HepG2 (cell line): ENCODE measurements around the gene TBC1D7. TPM values are rescaled to one million over a fixed set of nuclear protein-coding genes. Genes with fewer than 3 reads are reported as not detected.
A peak's percentile ranks its signal among the peaks of the same experiment; 100 is the strongest.

Experiments
- ARHGAP35 ChIP-seq: sonication (generic); formaldehyde crosslinking; IDR thresholded peaks from 2 replicates; pipeline ENCODE4 v1.9.0; 2022; ENCODE audit warnings: mild to moderate bottlenecking, inconsistent platforms, moderate library complexity, missing genetic modification reagents, borderline replicate concordance
- CCDC6 ChIP-seq: sonication (generic); formaldehyde crosslinking; IDR thresholded peaks from 2 replicates; pipeline ENCODE4 v1.8.1; 2022; ENCODE audit warnings: mild to moderate bottlenecking, missing genetic modification reagents, moderate library complexity
- GPN1 ChIP-seq: sonication (generic); formaldehyde crosslinking; IDR thresholded peaks from 2 replicates; pipeline ENCODE4 v1.5.1; 2020; ENCODE audit warnings: missing genetic modification reagents, borderline replicate concordance
- HNRNPL ChIP-seq: fragments of 200-400 bp; formaldehyde crosslinking; IDR thresholded peaks from 2 replicates; pipeline ENCODE4 v1.6.1; 2017; ENCODE audit warnings: mild to moderate bottlenecking, low read depth, low read length
- IRX3 ChIP-seq: sonication (generic); formaldehyde crosslinking; IDR thresholded peaks from 2 replicates; pipeline ENCODE4 v1.8.1; 2023; ENCODE audit warnings: mild to moderate bottlenecking, low read depth, missing genetic modification reagents, borderline replicate concordance
- KDM5B ChIP-seq: sonication (generic); formaldehyde crosslinking; IDR thresholded peaks from 2 replicates; pipeline ENCODE4 v1.4.0; 2020; ENCODE audit warnings: missing genetic modification reagents, mild to moderate bottlenecking, borderline replicate concordance
- NR0B2 ChIP-seq: sonication (generic); formaldehyde crosslinking; IDR thresholded peaks from 2 replicates; pipeline ENCODE4 v1.4.0; 2020; ENCODE audit warnings: mild to moderate bottlenecking, missing genetic modification reagents
- NR2C2 ChIP-seq: sonication (generic); formaldehyde crosslinking; IDR thresholded peaks from 2 replicates; pipeline ENCODE4 v1.4.0; 2020; ENCODE audit warnings: missing genetic modification reagents, mild to moderate bottlenecking, moderate library complexity, borderline replicate concordance
- PHF5A ChIP-seq: IDR thresholded peaks from one replicate; pipeline ENCODE4 v1.6.1; 2018; ENCODE audit warnings: low read depth, missing genetic modification reagents; ENCODE audit not compliant: unreplicated experiment
- PTBP1 ChIP-seq: fragments of 200-400 bp; formaldehyde crosslinking; IDR thresholded peaks from 2 replicates; pipeline ENCODE4 v1.6.1; 2018; ENCODE audit warnings: low read length, low read depth; ENCODE audit not compliant: poor library complexity, severe bottlenecking
- SNAPC2 ChIP-seq: sonication (generic); formaldehyde crosslinking; IDR thresholded peaks from 2 replicates; pipeline ENCODE4 v1.8.1; 2022; ENCODE audit warnings: mild to moderate bottlenecking, missing genetic modification reagents
- SRSF9 ChIP-seq: fragments of 200-400 bp; formaldehyde crosslinking; IDR thresholded peaks from 2 replicates; pipeline ENCODE4 v1.6.1; 2018; ENCODE audit warnings: borderline replicate concordance, mild to moderate bottlenecking, low read depth, low read length; ENCODE audit not compliant: insufficient read depth, poor library complexity, severe bottlenecking
- ZFP36L2 ChIP-seq: sonication (generic); formaldehyde crosslinking; IDR thresholded peaks from 2 replicates; pipeline ENCODE4 v1.4.0; 2020; ENCODE audit warnings: missing genetic modification reagents
- ZFYVE20 ChIP-seq: sonication (generic); formaldehyde crosslinking; IDR thresholded peaks from 2 replicates; pipeline ENCODE4 v1.8.0; 2023; ENCODE audit warnings: low read depth, mild to moderate bottlenecking, moderate library complexity, missing genetic modification reagents, borderline replicate concordance
- ZNF343 ChIP-seq: sonication (generic); formaldehyde crosslinking; IDR thresholded peaks from 2 replicates; pipeline ENCODE4 v1.4.0; 2020; ENCODE audit warnings: mild to moderate bottlenecking, missing genetic modification reagents
- ZNF547 ChIP-seq: sonication (generic); formaldehyde crosslinking; IDR thresholded peaks from 2 replicates; pipeline ENCODE4 v1.5.1; 2020; ENCODE audit warnings: mild to moderate bottlenecking, missing genetic modification reagents
- ZNF556 ChIP-seq: sonication (generic); formaldehyde crosslinking; IDR thresholded peaks from 2 replicates; pipeline ENCODE4 v1.4.0; 2020; ENCODE audit warnings: mild to moderate bottlenecking, missing genetic modification reagents, borderline replicate concordance
- polyA plus RNA-seq, 8 experiments: library from polyadenylated mRNA; depleted of rRNA in 3 of 8; stranded (reverse) in 7 of 8; unstranded in 1 of 8; fragments of >200 nt; fragmentation: Illumina TruSeq in 4 of 8; extraction: Trizol in 4 of 8; gene quantifications; 2 replicates each; pipeline versions ENCODE4 v1.2.1 to v1.2.3, GENCODE V29; 2011 to 2016; ENCODE audit warnings: low read depth in 4 of 8, missing spikeins in 1 of 8, mixed read lengths in 1 of 8; ENCODE audit not compliant: insufficient read depth in 1 of 8
- total RNA-seq, 5 experiments: library from RNA; depleted of rRNA; stranded (reverse); fragments of >200 nt; fragmentation: Illumina TruSeq; extraction: Trizol; gene quantifications; 2 replicates each; pipeline ENCODE4 v1.2.3, GENCODE V29; 2016; ENCODE audit warnings: low read depth in 1 of 5
- TF ChIP-seq, protein P1 (sequence below): sonication (generic); formaldehyde crosslinking; IDR thresholded peaks from 2 replicates; pipeline ENCODE4 v1.4.0; 2020; ENCODE audit warnings: low read depth, missing genetic modification reagents
- TF ChIP-seq, protein P2 (sequence below): sonication (generic); formaldehyde crosslinking; IDR thresholded peaks from 2 replicates; pipeline ENCODE4 v1.8.1; 2022; ENCODE audit warnings: low read depth, mild to moderate bottlenecking, missing genetic modification reagents
- TF ChIP-seq, protein P3 (sequence below): sonication (generic); formaldehyde crosslinking; IDR thresholded peaks from 2 replicates; pipeline ENCODE4 v1.4.0; 2020; ENCODE audit warnings: mild to moderate bottlenecking, low read depth, missing genetic modification reagents

Gene TBC1D7
- total and polyA plus RNA-seq, 2 of the 13 experiments (the other 11 are each of a cell fraction or from before 2014, with no cell fraction given) = 23.3 to 30.8 TPM

- TF ChIP-seq SNAPC2 (CRISPR knock-in tag) (peak; percentile 66; the same call in 1 of the 2 replicates), GPN1 (no peak), CCDC6 (CRISPR knock-in tag) (peak; percentile 62), ZNF343 (peak; percentile 54; the same call in 1 of the 2 replicates), NR0B2 (CRISPR knock-in tag) (peak; percentile 84; the same call in 1 of the 2 replicates), ARHGAP35 (CRISPR knock-in tag) (peak; percentile 72), ZNF547 (CRISPR knock-in tag) (no peak), KDM5B (CRISPR knock-in tag) (peak; percentile 84), PTBP1 (no peak), ZFYVE20 (CRISPR knock-in tag) (peak; percentile 58; the same call in 1 of the 2 replicates), HNRNPL (peak; percentile 25; the same call in 1 of the 2 replicates), IRX3 (CRISPR knock-in tag) (peak; percentile 79; the same call in 1 of the 2 replicates), NR2C2 (CRISPR knock-in tag) (peak; percentile 80), ZFP36L2 (CRISPR knock-in tag) (no peak), PHF5A (CRISPR knock-in tag) (peak; percentile 37), ZNF556 (CRISPR knock-in tag) (no peak; the same call in 1 of the 2 replicates), SRSF9 (no peak)
- TF ChIP-seq, protein P1, sequence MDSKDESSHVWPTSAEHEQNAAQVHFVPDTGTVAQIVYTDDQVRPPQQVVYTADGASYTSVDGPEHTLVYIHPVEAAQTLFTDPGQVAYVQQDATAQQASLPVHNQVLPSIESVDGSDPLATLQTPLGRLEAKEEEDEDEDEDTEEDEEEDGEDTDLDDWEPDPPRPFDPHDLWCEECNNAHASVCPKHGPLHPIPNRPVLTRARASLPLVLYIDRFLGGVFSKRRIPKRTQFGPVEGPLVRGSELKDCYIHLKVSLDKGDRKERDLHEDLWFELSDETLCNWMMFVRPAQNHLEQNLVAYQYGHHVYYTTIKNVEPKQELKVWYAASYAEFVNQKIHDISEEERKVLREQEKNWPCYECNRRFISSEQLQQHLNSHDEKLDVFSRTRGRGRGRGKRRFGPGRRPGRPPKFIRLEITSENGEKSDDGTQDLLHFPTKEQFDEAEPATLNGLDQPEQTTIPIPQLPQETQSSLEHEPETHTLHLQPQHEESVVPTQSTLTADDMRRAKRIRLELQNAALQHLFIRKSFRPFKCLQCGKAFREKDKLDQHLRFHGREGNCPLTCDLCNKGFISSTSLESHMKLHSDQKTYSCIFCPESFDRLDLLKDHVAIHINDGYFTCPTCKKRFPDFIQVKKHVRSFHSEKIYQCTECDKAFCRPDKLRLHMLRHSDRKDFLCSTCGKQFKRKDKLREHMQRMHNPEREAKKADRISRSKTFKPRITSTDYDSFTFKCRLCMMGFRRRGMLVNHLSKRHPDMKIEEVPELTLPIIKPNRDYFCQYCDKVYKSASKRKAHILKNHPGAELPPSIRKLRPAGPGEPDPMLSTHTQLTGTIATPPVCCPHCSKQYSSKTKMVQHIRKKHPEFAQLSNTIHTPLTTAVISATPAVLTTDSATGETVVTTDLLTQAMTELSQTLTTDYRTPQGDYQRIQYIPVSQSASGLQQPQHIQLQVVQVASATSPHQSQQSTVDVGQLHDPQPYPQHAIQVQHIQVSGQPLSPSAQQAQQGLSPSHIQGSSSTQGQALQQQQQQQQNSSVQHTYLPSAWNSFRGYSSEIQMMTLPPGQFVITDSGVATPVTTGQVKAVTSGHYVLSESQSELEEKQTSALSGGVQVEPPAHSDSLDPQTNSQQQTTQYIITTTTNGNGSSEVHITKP (CRISPR knock-in tag) = 0 out of 2 replicates have a peak, but pooled peaks have one; percentile 12
- TF ChIP-seq, protein P2, sequence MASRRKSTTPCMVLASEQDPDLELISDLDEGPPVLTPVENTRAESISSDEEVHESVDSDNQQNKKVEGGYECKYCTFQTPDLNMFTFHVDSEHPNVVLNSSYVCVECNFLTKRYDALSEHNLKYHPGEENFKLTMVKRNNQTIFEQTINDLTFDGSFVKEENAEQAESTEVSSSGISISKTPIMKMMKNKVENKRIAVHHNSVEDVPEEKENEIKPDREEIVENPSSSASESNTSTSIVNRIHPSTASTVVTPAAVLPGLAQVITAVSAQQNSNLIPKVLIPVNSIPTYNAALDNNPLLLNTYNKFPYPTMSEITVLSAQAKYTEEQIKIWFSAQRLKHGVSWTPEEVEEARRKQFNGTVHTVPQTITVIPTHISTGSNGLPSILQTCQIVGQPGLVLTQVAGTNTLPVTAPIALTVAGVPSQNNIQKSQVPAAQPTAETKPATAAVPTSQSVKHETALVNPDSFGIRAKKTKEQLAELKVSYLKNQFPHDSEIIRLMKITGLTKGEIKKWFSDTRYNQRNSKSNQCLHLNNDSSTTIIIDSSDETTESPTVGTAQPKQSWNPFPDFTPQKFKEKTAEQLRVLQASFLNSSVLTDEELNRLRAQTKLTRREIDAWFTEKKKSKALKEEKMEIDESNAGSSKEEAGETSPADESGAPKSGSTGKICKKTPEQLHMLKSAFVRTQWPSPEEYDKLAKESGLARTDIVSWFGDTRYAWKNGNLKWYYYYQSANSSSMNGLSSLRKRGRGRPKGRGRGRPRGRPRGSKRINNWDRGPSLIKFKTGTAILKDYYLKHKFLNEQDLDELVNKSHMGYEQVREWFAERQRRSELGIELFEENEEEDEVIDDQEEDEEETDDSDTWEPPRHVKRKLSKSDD = no peak
- TF ChIP-seq, protein P3, sequence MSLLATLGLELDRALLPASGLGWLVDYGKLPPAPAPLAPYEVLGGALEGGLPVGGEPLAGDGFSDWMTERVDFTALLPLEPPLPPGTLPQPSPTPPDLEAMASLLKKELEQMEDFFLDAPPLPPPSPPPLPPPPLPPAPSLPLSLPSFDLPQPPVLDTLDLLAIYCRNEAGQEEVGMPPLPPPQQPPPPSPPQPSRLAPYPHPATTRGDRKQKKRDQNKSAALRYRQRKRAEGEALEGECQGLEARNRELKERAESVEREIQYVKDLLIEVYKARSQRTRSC (CRISPR knock-in tag) = no peak
These were observed at the start of gene TBC1D7 (continued) for GRCh38 chr6:13328076-13328874.
